Lower leg skin (tissue), 4 donors: ENCODE results near the gene FLRT2. TPM values are rescaled to one million over a fixed set of nuclear protein-coding genes. Genes with fewer than 3 reads are reported as not detected.

Experiments
- DNase-seq, 2 donors: peaks; one replicate each; pipeline ENCODE4 v3.0.0-alpha.2; 2019; ENCODE audit warnings: low spot score in 2 of 2
- H3K4me3 ChIP-seq: fragments of 200-600 bp; sonication (generic); 2 replicates; pipeline ENCODE4 v1.5.1; 2017; ENCODE audit warnings: mild to moderate bottlenecking, low read depth; ENCODE audit not compliant: poor library complexity, severe bottlenecking
- CTCF ChIP-seq, 3 donors: fragments of 450-650 bp; IDR thresholded peaks; one replicate each; pipeline ENCODE4 v1.5.1; 2016; ENCODE audit warnings: antibody characterized with exemption in 3 of 3, mild to moderate bottlenecking in 3 of 3, moderate library complexity in 2 of 3
- POLR2A ChIP-seq, 2 donors: fragments of 450-650 bp; IDR thresholded peaks; one replicate each; pipeline ENCODE4 v1.6.1; 2016 to 2017; ENCODE audit warnings: antibody characterized with exemption in 2 of 2, mild to moderate bottlenecking in 1 of 2, moderate library complexity in 1 of 2
- WGBS, 2 donors: methylation state at CpG; one replicate each; pipeline ENCODE4 v1.1.5; 2018; 5-methylcytosine and 5-hydroxymethylcytosine counted together
- intact Hi-C: fragments of 100-400 bp; cut with DNase I; formaldehyde crosslinking; loops from one replicate; pipeline ENCODE4 v1.15.0; 2023; ENCODE audit warnings: low total_unique reads
- total RNA-seq, 4 donors: library from RNA; depleted of rRNA; stranded (reverse); fragments of >200 nt; gene quantifications; one replicate each; pipeline ENCODE4 v1.1.0, GENCODE V29; 2016

Gene FLRT2
- total RNA-seq, 4 donors from 2014 or later, result 11.5 to 36.5 (median 28.0) TPM

GRCh38 chr14:85594217-85594616 is 64.3 kb downstream of the FLRT2 start:
- no peak for TF ChIP-seq CTCF (IDR thresholded peaks at IDR 0.05)
- no peak for TF ChIP-seq POLR2A (IDR thresholded peaks at IDR 0.05)
- DNase-seq, result no peak
- WGBS, 2 donors, result 92 to 93% methylated on average over 3 of the region's 3 CpGs
- H3K4me3 ChIP-seq, result no peak overlapping the region
- intact Hi-C loops, result no loop called here

GRCh38 chr14:85595981-85596380 is 66.0 kb downstream of the FLRT2 start:
- H3K4me3 ChIP-seq, result no peak overlapping the region
- TF ChIP-seq POLR2A (IDR thresholded peaks at IDR 0.05) (no peak), CTCF (IDR thresholded peaks at IDR 0.05) (no peak)
- WGBS, 2 donors, result 91 to 93% methylated on average over 10 of the region's 10 CpGs
- DNase-seq, result no peak
- intact Hi-C loops, result no loop called here

- DNase-seq, result no peak
- no peak for TF ChIP-seq CTCF (IDR thresholded peaks at IDR 0.05)
- TF ChIP-seq POLR2A (IDR thresholded peaks at IDR 0.05), result no peak
- WGBS, 2 donors, result 94 to 96% methylated on average over 4 of the region's 4 CpGs
- intact Hi-C loops, result no loop called here
- H3K4me3 ChIP-seq, result no peak overlapping the region
These were observed 66.6 kb downstream of the FLRT2 start for GRCh38 chr14:85596562-85596961.

GRCh38 chr14:85597701-85598100 is 67.8 kb downstream of the FLRT2 start:
- 89 to 95% methylated on average over 3 of the region's 3 CpGs for WGBS, 2 donors
- TF ChIP-seq CTCF (IDR thresholded peaks at IDR 0.05) (no peak), POLR2A (IDR thresholded peaks at IDR 0.05) (no peak)
- intact Hi-C loops, result no loop called here
- no peak overlapping the region for H3K4me3 ChIP-seq
- DNase-seq, result no peak

- DNase-seq, result no peak
- no peak overlapping the region for H3K4me3 ChIP-seq
- intact Hi-C loops, result no loop called here
- TF ChIP-seq CTCF (IDR thresholded peaks at IDR 0.05) (no peak), POLR2A (IDR thresholded peaks at IDR 0.05) (no peak)
- WGBS, 2 donors, result 72 to 84% methylated on average over 5 of the region's 5 CpGs
These were observed 70.0 kb downstream of the FLRT2 start for GRCh38 chr14:85599939-85600338.

- no peak overlapping the region for H3K4me3 ChIP-seq
- intact Hi-C loops, result no loop called here
- no peak for DNase-seq
- no peak for TF ChIP-seq POLR2A (IDR thresholded peaks at IDR 0.05)
- WGBS, 2 donors, result 69 to 84% methylated on average over 1 of the region's 1 CpG
These were observed 71.3 kb downstream of the FLRT2 start for GRCh38 chr14:85601246-85601645.
